Fibroblast of pulmonary artery (primary cell): ENCODE measurements around the gene RAD51D.
"Not testable (repeated sequence)": the region's sequence is repeated elsewhere in the genome, so short reads cannot be mapped to it uniquely, and the experiment has no call there.

Source experiments
- DNase-seq: peaks from one replicate; pipeline ENCODE4 v3.0.0-alpha.2; 2010; ENCODE audit warnings: low read depth
- H3K4me3 ChIP-seq: replicated peaks from 2 replicates; pipeline ENCODE4 v1.5.1; 2011; ENCODE audit warnings: low read depth, mild to moderate bottlenecking, control low read depth, low read length, moderate library complexity
- CTCF ChIP-seq: IDR thresholded peaks from 2 replicates; pipeline ENCODE4 v1.5.1; 2011; ENCODE audit warnings: mild to moderate bottlenecking, control low read depth, low read length, inconsistent platforms; ENCODE audit errors: missing control alignments

Gene RAD51D

GRCh38 chr17:35161281-35161761 is 41.7 kb upstream of the RAD51D start:
- TF ChIP-seq CTCF: no peak
- no peak overlapping the region for H3K4me3 ChIP-seq
- peak; percentile 11 for DNase-seq

GRCh38 chr17:35160354-35161201 is 40.9 kb upstream of the RAD51D start:
- TF ChIP-seq CTCF: no peak
- H3K4me3 ChIP-seq: no peak overlapping the region
- DNase-seq: no peak

- DNase-seq: no peak
- no peak overlapping the region for H3K4me3 ChIP-seq
- TF ChIP-seq CTCF: no peak
Observed at GRCh38 chr17:35159940-35160339, 40.3 kb upstream of the RAD51D start.

- no peak for DNase-seq
- TF ChIP-seq CTCF: no peak
- H3K4me3 ChIP-seq: no peak overlapping the region
Observed at GRCh38 chr17:35155246-35155645, 35.6 kb upstream of the RAD51D start.

GRCh38 chr17:35154196-35155165 is 34.8 kb upstream of the RAD51D start:
- DNase-seq: no peak
- no peak for TF ChIP-seq CTCF
- no peak overlapping the region for H3K4me3 ChIP-seq

GRCh38 chr17:35152421-35153140 is 32.9 kb upstream of the RAD51D start:
- no peak for TF ChIP-seq CTCF
- no peak overlapping the region for H3K4me3 ChIP-seq
- DNase-seq: no peak

- not testable (repeated sequence) for H3K4me3 ChIP-seq, DNase-seq
Observed at GRCh38 chr17:35151080-35151479, 31.4 kb upstream of the RAD51D start.
